Endometrial microvascular endothelial cells (primary cell): ENCODE results near the gene ENTPD1. TPM values are rescaled to one million over a fixed set of nuclear protein-coding genes. Genes with fewer than 3 reads are reported as not detected.
"Not testable (repeated sequence)": the region's sequence is repeated elsewhere in the genome, so short reads cannot be mapped to it uniquely, and the experiment has no call there.

Source experiments
- in situ Hi-C: cut with HindIII; loops from 2 replicates; pipeline ENCODE4 v1.10.0; 2017; ENCODE audit warnings: low sequenced_read_pairs, low pct_unique_long_range_greater_than_20kb; ENCODE audit errors: inconsistent ontology term
- total RNA-seq: library from RNA; depleted of rRNA; stranded (reverse); fragments of >200 nt; gene quantifications from one replicate; pipeline ENCODE4 v1.2.3, GENCODE V29; 2015; ENCODE audit errors: inconsistent ontology term

Gene ENTPD1
- total RNA-seq, 1 donor from 2014 or later: 10.7 TPM

GRCh38 chr10:95756809-95757684 is 1.1 kb downstream of the ENTPD1 start:
- in situ Hi-C loops: no loop called here

GRCh38 chr10:95758351-95759025 is 2.5 kb downstream of the ENTPD1 start:
- in situ Hi-C loops: no loop called here

GRCh38 chr10:95759233-95759826 is 3.4 kb downstream of the ENTPD1 start:
- in situ Hi-C loops: no loop called here

- in situ Hi-C loops: no loop called here
Measured at GRCh38 chr10:95761939-95762492, 6.1 kb downstream of the ENTPD1 start.

GRCh38 chr10:95767884-95768556 is 12.1 kb downstream of the ENTPD1 start:
- in situ Hi-C loops: no loop called here

GRCh38 chr10:95770084-95770720 is 14.2 kb downstream of the ENTPD1 start:
- in situ Hi-C loops: no loop called here

GRCh38 chr10:95773454-95773853 is 17.5 kb downstream of the ENTPD1 start:
- in situ Hi-C loops: not testable (repeated sequence)

- in situ Hi-C loops: not testable (repeated sequence)
Measured at GRCh38 chr10:95777638-95778037, 21.7 kb downstream of the ENTPD1 start.

- in situ Hi-C loops: no loop called here
Measured at GRCh38 chr10:95782318-95782717, 26.4 kb downstream of the ENTPD1 start.

- in situ Hi-C loops: no loop called here
Measured at GRCh38 chr10:95783741-95784140, 27.8 kb downstream of the ENTPD1 start.

GRCh38 chr10:95784279-95784913 is 28.4 kb downstream of the ENTPD1 start:
- in situ Hi-C loops: no loop called here

- in situ Hi-C loops: no loop called here
Measured at GRCh38 chr10:95785317-95785716, 29.4 kb downstream of the ENTPD1 start.

GRCh38 chr10:95785942-95786669 is 30.1 kb downstream of the ENTPD1 start:
- in situ Hi-C loops: no loop called here

- in situ Hi-C loops: no loop called here
Measured at GRCh38 chr10:95787447-95787846, 31.5 kb downstream of the ENTPD1 start.

GRCh38 chr10:95788830-95789229 is 32.9 kb downstream of the ENTPD1 start:
- in situ Hi-C loops: no loop called here

- in situ Hi-C loops: no loop called here
Measured at GRCh38 chr10:95789902-95790301, 33.9 kb downstream of the ENTPD1 start.

- in situ Hi-C loops: no loop called here
Measured at GRCh38 chr10:95790982-95791381, 35.0 kb downstream of the ENTPD1 start.
